HG03439 (cell line): Measurements from ENCODE around the gene CTAGE8.
"Not testable (repeated sequence)": the region's sequence is repeated elsewhere in the genome, so short reads cannot be mapped to it uniquely, and the experiment has no call there.

Source experiments
- ATAC-seq: cut with Tn5 transposase; IDR thresholded peaks from one replicate; pipeline ENCODE4 v1.9.1; 2021; ENCODE audit warnings: mild to moderate bottlenecking, moderate library complexity; ENCODE audit not compliant: unreplicated experiment

The CTAGE8 gene

DNA sequence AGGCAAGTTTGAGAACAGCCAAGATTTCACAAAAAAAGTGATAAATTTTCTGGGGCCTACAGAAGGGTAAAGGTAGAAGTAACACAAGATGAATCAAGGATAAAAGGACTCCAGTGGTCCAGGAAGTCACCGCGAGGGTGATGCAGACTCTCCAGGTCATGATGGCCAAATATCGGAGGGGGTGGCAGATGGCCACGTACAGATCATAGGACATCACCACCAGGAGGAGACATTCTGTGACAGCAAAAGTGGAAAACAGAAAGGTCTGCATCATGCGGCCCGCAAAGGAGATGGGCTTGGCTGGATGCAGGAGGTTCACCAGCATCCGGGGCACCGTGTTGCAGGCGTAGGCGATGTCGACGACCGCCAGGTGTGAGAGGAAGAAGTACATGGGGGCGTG lies 10.0 kb downstream of the CTAGE8 start:
- not testable (repeated sequence) for ATAC-seq

DNA sequence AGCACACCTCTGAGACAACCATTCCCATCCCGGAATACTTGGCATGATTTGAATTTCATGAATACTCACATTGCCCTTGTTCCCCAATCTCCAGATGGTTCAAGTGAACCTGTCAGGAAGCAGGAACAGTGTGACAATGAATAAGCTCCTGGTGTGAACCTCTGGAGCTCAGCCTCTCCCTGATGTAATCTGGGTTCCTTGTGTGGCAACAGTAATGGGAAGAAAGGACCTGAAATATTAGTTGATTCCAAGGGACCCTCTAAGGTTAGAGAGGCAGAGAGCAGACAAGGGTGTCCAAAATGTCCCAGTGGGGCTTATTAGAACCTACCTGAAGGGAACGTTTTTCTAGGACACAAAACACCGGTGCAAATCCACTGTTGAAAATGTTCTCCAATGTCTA lies 13.0 kb downstream of the CTAGE8 start:
- ATAC-seq = no peak

DNA sequence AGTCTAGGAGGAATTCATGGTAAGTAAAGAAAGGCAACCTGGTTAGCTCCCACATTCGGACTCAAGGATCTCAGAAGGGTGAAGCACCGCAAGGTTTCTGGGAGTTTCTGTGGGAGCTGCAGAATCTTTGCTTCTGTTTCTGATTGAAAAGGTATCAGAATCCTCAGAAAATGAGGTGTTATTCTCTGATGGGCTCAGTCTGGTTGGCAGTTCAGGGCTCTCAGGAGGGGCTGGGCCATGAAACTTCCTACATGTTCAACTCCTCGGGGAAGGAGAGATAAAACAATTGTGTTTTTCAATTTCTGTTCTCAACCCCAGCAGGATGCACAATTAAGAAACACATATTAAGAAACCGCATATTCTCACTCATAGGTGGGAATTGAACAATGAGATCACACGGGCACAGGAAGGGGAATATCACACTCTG lies 13.6 kb downstream of the CTAGE8 start:
- no peak for ATAC-seq

DNA sequence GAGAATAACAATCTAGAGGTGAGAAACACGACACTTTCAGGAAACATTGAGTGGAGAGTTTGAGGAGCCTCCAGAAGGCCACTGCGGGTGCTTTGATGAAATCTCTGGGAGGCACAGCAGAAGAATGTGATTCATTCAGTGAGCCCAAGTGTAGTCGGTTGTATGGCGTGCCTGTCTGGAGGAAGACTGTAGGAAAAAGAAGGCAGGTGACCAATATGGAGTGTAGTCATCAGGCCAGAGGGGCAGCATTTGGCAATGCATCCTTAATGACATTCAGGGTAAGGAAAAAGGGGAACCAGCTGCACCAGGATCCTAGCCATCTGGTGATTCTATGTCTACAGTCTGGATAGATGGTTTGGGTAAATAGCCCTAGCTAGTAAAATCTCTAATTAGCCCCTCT lies 16.8 kb downstream of the CTAGE8 start:
- not testable (repeated sequence) for ATAC-seq

DNA sequence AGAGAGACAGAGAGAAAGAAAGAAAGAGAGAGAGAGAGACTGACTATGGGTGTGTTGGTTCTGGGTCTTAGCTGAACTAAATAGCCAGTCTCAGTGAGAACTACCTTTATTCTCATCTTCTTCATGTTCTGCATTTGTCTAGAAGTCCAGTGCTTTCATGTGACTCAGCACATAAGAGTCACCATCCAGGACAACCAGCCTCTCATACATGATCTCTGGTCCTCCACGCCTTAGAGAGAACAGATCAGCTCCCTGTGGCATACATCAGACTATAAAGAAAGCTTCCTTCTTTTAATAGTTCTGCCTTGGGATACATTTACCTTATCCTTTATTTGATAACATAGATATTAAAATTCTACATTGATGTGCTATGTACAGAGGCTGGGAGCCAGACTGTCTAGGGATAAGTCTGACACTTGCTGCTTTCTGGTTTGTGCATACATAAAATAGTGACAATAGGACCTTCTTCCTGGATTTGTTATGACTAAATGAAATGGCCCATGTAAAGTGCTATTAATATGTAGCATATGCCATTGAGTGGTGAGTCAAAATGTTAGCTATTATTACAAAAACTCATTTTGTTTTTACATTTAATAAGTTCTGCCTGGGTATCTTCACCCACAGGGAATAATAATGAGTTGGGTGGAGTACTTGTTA lies 21.3 kb downstream of the CTAGE8 start:
- not testable (repeated sequence) for ATAC-seq

DNA sequence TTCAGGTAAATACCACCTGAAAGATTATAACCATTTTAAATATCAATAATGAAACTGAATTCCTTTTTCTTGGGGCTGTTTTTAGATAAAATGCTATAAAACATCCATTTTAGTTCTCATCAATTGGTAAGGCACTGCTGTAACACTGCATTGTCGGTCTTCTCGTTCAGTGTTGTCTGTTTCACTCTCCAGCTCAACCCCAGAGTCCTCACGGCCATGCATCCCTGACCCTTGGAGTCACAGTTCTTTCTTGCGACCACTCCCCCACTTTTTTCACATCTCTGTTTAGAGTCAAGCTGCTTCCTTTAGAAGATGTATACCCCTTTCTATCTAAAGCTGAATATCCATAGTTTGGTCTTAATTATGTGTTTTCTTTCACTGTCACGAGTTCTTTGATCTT lies 22.1 kb downstream of the CTAGE8 start:
- ATAC-seq = not testable (repeated sequence)

DNA sequence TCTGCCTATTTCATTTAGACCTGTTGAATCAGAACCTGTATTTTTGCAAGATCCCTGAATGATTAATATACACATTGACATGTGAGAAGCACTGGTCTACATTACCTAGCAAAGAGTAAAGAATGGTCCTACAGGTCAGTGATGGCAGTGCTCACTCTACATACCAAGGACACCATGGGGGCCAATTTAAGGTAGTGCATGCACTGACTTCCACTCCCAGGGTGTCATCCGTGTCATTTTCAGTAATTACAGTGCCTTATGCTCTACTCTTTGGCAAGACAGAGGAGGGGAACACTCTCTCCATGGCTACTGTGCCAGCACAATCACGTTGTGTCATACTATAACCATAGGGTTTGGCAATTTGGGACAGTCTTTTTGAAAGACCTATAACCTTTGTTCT lies 23.7 kb downstream of the CTAGE8 start:
- not testable (repeated sequence) for ATAC-seq

DNA sequence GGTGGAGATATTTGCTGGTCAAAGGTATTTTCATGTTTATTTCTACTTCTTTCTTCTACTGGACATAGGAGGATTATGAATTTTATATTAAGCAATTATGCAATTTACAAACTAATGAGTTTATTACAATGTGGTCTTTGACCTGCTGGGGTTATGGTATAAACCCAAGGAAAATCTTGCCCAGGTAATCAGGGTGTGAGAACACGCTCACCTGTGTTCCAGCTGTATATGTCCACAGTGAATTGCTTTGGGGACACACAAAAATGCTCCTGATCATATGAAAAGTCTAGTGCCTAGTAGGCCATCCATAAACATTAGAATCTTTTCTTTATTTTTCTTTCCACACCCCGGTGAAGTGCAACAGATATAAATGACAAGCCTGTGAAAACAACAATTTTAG lies 29.7 kb downstream of the CTAGE8 start, which contains the start of gene OR2A42:
TSS of gene OR2A42 (minus strand) at position 241 of the 400 bp plus-strand sequence. CDS start 6,762 bp downstream, outside the sequence.
- not testable (repeated sequence) for ATAC-seq

DNA sequence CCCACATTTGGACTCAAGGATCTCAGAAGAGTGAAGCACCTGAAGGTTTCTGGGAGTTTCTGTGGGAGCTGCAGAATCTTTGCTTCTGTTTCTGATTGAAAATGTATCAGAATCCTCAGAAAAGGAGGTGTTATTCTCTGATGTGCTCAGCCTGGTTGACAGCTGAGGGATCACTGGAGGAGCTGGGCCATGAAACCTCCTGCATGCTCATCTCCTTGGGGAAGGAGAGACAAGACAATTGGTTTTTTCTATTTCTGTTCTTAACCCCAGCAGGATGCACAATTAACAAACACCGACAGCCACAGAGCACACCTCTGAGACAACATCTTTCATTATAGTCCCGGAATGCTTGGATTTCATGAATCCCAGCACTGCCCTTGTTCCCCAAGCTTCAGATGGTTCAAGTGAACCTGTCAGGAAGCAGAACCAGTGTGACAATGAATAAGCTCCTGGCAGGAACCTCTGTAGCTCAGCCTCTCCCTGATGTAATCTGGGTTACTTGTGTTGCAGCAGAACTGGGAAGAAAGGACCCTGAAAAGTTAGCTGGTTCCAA lies 30.5 kb downstream of the CTAGE8 start:
- ATAC-seq = not testable (repeated sequence)

DNA sequence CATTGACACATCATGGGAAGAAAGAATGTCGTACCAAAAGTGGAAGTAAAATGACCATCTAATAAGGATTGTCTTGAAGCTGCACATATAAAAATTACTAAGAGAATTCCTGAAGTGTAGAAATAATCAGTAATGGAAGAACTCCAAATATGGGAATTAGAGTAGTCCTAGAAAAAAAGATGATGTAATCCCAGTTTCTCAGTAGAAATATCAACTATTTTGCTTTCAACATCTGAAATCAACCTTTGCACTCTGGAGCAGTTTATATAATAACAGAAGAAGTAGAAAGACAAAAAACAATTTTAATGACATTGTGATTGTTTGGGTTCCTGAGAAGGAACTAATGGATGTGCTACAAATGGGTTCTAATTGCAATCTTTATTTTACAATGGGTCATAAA lies 36.0 kb downstream of the CTAGE8 start:
- not testable (repeated sequence) for ATAC-seq

DNA sequence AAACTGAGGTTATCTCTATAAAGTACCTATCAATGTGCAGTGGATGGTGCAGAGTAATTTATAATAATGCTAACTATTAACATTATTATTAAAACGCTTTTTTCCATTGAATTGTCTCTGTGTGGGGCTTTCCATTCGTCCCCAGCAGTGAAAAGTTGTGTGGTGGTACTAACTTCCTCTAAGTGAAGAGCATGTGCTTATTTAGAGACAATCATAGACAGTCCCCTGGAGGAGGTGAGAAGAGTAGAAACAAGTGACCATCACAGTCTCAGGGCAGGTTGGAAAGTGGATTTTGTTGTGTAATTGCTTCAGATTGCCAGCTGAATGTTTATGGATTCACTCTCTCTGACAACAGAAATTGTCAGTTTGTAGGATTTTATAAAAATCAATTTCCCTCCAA lies 38.1 kb downstream of the CTAGE8 start:
- not testable (repeated sequence) for ATAC-seq

DNA sequence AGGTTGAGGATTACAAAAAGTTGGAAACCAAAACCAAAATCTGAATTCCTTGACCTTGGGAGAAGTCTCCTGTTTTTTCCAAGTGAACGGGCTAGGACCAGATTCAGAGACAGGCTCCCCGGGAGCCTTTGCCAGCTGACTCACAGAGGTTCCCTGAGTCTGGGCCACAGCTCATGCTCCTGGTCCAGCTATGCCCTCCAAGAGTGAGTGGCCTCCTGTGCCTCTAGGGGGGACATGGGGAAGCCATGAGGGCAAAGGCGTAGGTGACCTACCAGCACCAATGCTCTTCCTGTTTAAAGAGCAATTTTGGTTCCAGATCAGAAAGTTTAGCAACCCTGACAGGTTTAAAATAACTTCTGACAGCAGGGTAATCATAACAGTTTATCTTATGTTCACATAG lies 40.3 kb downstream of the CTAGE8 start:
- not testable (repeated sequence) for ATAC-seq

DNA sequence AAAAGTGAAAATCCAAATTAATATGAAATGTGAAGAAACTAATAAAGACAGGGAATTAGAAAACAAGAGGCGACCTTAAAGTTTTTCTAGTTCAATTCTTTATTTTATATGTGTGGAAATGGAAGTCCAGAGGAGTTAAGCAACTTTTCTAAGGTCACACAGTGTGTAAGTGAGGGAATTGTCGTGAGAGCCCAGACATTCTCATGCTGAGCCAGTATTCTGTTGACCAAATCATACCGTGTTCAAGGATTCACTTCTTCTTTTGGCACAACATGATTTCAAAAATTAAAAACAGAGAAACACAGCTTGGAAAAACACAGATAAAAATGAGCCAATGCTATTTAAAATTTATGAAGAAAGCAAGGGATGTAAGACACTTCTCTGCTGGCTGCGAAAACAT lies 42.2 kb downstream of the CTAGE8 start:
- ATAC-seq = not testable (repeated sequence)

DNA sequence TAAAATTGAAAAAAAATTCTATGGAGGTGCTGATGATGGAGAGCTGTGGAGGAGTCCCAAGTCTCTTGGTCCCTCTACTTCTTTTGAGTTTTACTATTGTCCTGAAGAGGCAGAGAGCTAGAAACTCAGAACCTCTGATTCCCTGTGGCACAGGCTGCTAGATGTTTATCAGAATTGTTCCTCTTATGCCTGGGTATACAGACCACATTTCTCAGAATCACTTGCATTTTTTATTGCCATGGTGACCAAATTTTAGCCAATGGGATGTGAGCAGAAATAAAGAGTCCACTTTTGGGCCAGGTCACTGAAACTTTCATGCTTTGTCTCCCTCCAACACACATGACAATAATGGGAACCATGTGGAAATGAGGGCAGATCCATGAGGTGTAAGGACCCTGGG lies 45.4 kb downstream of the CTAGE8 start:
- not testable (repeated sequence) for ATAC-seq

DNA sequence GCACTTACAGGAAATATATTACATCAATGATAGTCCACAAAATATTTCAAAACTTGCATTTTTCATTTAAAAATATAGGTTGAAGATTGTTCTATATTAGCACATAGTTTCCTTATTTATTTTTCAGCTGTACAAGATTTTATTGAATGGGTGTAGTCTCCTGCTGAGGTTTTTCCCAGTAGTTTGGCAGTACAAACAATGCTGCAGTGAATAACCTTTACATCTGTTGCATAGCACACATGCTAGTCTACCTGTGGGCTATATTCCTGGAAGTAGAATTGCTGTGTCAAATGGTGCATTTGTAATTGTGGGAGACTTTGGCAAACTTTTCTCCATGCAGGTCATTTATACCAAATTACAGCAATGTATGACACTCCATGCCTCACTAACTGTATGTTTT lies 48.6 kb downstream of the CTAGE8 start:
- ATAC-seq = not testable (repeated sequence)

DNA sequence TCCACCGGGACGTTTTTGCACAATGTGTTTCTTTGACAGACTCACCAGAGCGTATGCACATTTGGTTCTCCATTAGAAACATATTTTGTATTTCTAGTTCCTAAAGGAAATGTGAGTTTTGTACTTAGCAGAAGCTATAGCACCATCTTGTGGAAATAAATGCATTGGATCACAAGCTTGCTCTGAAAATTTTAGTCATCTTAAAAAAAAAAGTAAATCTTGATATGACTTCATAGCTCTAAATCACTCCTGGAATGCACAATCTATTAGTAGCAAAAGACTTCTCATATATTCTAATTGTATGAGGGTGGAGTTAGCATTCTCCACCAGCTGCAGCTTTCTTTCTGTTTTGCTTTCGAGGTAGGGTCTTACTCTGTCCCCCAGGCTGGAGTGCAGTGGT lies 49.9 kb downstream of the CTAGE8 start:
- ATAC-seq = not testable (repeated sequence)

DNA sequence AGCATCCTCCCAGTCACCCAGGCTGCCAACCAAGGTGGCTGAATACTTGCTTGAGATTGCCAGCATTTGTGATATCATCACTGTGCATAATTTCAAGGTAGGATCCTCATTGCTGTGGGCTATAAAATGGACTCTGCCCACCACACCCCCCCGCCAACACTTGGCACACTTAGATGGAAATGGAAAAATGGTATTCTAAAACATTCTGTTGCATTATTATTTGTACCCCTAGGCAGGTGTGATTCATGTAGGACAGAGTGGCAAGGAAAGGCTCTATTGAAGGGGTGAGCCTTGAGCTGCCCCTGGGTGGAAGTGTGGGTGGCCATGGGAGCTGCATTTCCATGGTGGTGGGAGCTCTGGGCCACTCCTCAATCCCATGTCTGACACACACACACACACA lies 50.5 kb downstream of the CTAGE8 start:
- not testable (repeated sequence) for ATAC-seq

DNA sequence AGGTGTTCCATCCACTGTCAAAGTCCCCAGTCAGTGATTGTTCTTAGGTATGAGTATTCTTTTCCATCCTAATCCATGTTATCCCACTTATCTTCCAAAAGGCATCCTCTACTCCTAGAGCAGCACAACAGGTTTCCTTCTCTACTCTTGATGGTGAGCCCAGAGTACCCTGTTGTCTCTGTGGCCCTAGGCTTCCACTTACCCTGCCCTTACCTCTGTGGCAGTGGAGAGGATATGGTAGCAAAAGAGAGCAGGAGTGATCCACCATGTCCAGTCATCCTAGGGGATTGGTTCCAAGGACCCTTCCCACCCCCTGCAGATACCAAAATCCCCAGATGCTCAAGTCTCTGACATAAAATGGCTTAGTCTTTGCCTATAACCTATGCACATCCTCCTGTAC lies 51.9 kb downstream of the CTAGE8 start:
- not testable (repeated sequence) for ATAC-seq
